Stimulated activated CD4-positive, alpha-beta T cell treated with anti-CD3 and anti-CD28 coated beads, Interleukin-15, amount 100 ng/mL, for 48 hours (primary cell): ENCODE data around the gene CCDC85C.

Experiments used
- DNase-seq, 2 donors: peaks; one replicate each; pipeline ENCODE4 v3.0.0-alpha.2; 2020; ENCODE audit warnings: low read depth in 2 of 2

CCDC85C gene

GRCh38 chr14:99605299-99605961 is 1.4 kb upstream of the CCDC85C start:
- peak; percentile 61 to 63 for DNase-seq

GRCh38 chr14:99604766-99605298 is 825 bp upstream of the CCDC85C start:
- DNase-seq: no peak

GRCh38 chr14:99604278-99604765 is 315 bp upstream of the CCDC85C start:
- peak; percentile 82 to 88 for DNase-seq

- no peak for DNase-seq
Observed at GRCh38 chr14:99602788-99603415, 1.1 kb downstream of the CCDC85C start.

- DNase-seq: no peak
Observed at GRCh38 chr14:99602054-99602787, 1.8 kb downstream of the CCDC85C start.

- no peak for DNase-seq
Observed at GRCh38 chr14:99601361-99601831, 2.6 kb downstream of the CCDC85C start.

- no peak for DNase-seq
Observed at GRCh38 chr14:99600232-99600888, 3.6 kb downstream of the CCDC85C start.

- no peak for DNase-seq
Observed at GRCh38 chr14:99599393-99599792, 4.6 kb downstream of the CCDC85C start.

GRCh38 chr14:99598774-99599173 is 5.2 kb downstream of the CCDC85C start:
- no peak for DNase-seq

- no peak for DNase-seq
Observed at GRCh38 chr14:99597911-99598600, 6.0 kb downstream of the CCDC85C start.

- no peak for DNase-seq
Observed at GRCh38 chr14:99596772-99597171, 7.2 kb downstream of the CCDC85C start.

- DNase-seq: no peak
Observed at GRCh38 chr14:99596071-99596627, 7.9 kb downstream of the CCDC85C start.

GRCh38 chr14:99595524-99595923 is 8.5 kb downstream of the CCDC85C start:
- no peak for DNase-seq

GRCh38 chr14:99595034-99595433 is 9.0 kb downstream of the CCDC85C start:
- DNase-seq: peak in 1 of 2 donors; percentile 10

GRCh38 chr14:99593971-99594841 is 9.8 kb downstream of the CCDC85C start:
- DNase-seq: no peak

- no peak for DNase-seq
Observed at GRCh38 chr14:99592933-99593753, 10.9 kb downstream of the CCDC85C start.

GRCh38 chr14:99592394-99592793 is 11.6 kb downstream of the CCDC85C start:
- no peak for DNase-seq

- DNase-seq: no peak
Observed at GRCh38 chr14:99590746-99591555, 13.1 kb downstream of the CCDC85C start.
